ENCODE data around the gene MIEF2. TPM values are rescaled to one million over a fixed set of nuclear protein-coding genes. Genes with fewer than 3 reads are reported as not detected.

MIEF2 gene, protein sequence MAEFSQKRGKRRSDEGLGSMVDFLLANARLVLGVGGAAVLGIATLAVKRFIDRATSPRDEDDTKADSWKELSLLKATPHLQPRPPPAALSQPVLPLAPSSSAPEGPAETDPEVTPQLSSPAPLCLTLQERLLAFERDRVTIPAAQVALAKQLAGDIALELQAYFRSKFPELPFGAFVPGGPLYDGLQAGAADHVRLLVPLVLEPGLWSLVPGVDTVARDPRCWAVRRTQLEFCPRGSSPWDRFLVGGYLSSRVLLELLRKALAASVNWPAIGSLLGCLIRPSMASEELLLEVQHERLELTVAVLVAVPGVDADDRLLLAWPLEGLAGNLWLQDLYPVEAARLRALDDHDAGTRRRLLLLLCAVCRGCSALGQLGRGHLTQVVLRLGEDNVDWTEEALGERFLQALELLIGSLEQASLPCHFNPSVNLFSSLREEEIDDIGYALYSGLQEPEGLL
- total RNA-seq, result 12.5 and 23.9 TPM in 2 replicates

DNA sequence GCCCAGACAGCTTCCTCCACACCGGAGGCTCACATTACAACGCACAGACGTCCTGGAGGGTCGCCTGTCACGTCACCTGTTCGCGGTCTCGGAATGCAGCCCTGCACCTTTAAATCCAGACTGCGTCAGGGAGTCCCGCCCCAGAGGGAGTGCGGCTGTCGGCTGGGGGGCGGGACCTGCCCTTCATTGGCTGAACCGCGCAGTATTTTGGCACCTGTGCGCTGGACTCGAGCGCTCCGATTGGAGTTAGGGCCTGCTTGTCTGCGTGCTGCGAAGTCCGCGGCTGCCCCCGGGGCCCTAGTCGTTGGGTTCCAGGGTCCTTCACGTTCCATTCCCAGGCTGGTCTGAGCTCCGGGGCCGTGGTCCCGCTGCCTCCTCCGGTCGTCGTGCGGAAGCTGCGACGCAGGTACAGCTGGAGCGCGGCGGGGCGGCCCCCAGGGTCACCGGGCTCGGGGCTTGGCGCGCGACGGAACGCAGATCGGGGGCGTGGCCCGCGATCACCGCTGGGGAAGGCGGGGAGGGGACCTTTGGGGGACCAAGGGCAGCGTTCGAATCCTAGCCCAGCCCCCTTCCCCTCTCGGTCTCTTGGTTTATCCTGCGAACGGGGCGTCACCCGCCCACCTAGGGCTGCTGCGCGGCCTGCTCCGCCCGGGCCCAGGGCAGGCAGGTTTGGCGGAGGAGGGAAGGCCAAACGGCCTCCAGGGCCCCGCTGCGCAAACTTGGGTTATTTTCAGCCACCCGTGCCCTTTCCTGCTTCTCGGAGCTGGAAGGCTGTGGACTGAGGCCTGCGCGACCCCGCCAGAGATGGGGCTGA, at the start of gene MIEF2:
Gene MIEF2, plus strand, starts transcription at position 331 of the 814 bp plus-strand sequence. CDS start 2,059 bp downstream, outside the sequence.

DNA sequence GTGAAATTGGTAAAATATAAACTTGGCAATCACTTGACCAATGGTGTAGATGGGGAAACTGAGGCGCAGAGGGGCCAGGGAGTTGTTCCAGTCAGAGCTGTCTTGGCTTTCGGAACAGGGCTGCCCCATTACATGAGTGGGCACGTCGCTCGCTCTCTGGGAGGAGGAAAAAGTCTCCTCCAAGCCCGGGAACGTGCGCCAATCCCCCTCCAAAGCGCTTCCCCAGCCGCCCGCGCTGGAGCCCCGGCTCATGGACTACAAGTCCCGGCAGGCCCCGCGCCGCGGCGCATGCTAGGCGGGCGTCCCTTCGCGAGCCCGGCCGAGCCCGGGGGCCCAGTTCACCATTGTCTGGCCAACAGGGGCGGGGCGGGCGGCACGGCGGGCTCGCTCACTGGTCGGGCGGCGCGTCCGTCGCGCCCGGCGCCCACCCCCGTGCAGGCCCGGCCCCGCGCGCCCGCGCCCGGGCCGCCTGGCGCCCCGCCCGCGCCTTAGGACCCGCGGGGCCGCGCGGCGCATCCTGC, 35.3 kb upstream of the MIEF2 start, which contains the start of gene LLGL1:
Gene LLGL1, plus strand, starts transcription at position 515 of the 521 bp plus-strand sequence. CDS start 48 bp downstream, outside the sequence.

GRCh38 chr17:18258356-18259038, 2.0 kb upstream of the MIEF2 start, which contains the start of gene FLII:
TSS of gene FLII (minus strand) at chr17:18258738. CDS start at chr17:18258690, 48 bp downstream.

GRCh38 chr17:18314731-18315561, 54.5 kb downstream of the MIEF2 start, which contains the start of the genes SMCR8 and TOP3A:
TSS of gene SMCR8 (plus strand) at chr17:18315293. CDS start at chr17:18315790, 497 bp downstream.
TSS of gene TOP3A (minus strand) at chr17:18314994. CDS start at chr17:18314778, 216 bp downstream.

Other genes with a start within 250 kb of the MIEF2 start
- gene ATPAF2, start 221.5 kb upstream of the MIEF2 start, total RNA-seq, result 11.8 and 14.0 TPM in 2 replicates
- 8.9 and 10.9 TPM in 2 replicates for gene GID4, start 221.3 kb upstream of the MIEF2 start, total RNA-seq
- gene DRG2, start 172.7 kb upstream of the MIEF2 start, total RNA-seq, result 37.0 and 44.9 TPM in 2 replicates
- 0.12 and 3.0 TPM in 2 replicates for gene MYO15A, start 151.9 kb upstream of the MIEF2 start, total RNA-seq
- 96.2 and 119 TPM in 2 replicates for gene ALKBH5, start 76.8 kb upstream of the MIEF2 start, total RNA-seq
- 46.0 and 49.0 TPM in 2 replicates for gene LLGL1, start 35.0 kb upstream of the MIEF2 start, total RNA-seq
- 197 and 252 TPM in 2 replicates for gene FLII, start 1.9 kb upstream of the MIEF2 start, total RNA-seq
- 17.0 and 21.4 TPM in 2 replicates for gene TOP3A, start 54.3 kb downstream of the MIEF2 start, total RNA-seq
- 10.2 and 11.4 TPM in 2 replicates for gene SMCR8, start 54.6 kb downstream of the MIEF2 start, total RNA-seq
- gene SHMT1, start 102.9 kb downstream of the MIEF2 start, total RNA-seq, result 3.6 and 7.9 TPM in 2 replicates
- gene EVPLL, start 117.1 kb downstream of the MIEF2 start, total RNA-seq, result not detected in 2 replicates
- not detected in 2 replicates for gene LGALS9C, start 216.1 kb downstream of the MIEF2 start, total RNA-seq